ENCODE data around the gene RAG2.

The RAG2 gene

DNA sequence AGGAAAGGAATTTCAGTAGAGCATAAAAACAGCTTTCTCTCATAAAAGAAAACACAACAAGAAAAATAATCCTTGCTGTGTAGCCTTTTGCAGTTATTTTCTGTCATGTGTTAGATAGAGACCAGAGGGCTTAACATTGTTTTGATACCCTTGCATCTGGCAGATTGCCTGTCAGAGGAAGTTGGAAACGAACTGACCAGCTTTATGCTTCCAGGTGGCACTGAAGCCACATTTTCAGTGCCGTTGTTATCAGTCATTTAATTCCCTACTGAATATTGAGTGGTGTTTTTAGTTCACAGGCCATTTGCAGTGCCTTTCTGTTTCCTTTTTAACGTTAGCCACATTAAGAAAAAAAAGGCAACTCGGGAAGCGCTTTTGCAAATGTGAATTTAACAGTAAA is 21.5 kb upstream of the RAG2 start:
- H3K27me3 ChIP-seq (ENCODE audit: insufficient read depth, low read length) = no peaks in the 10 kb centered on the region
- H3K27ac ChIP-seq (ENCODE audit: low read depth, low read length) = no peak overlapping the region
- 91% methylated on average over 5 of the region's 5 CpGs for WGBS

DNA sequence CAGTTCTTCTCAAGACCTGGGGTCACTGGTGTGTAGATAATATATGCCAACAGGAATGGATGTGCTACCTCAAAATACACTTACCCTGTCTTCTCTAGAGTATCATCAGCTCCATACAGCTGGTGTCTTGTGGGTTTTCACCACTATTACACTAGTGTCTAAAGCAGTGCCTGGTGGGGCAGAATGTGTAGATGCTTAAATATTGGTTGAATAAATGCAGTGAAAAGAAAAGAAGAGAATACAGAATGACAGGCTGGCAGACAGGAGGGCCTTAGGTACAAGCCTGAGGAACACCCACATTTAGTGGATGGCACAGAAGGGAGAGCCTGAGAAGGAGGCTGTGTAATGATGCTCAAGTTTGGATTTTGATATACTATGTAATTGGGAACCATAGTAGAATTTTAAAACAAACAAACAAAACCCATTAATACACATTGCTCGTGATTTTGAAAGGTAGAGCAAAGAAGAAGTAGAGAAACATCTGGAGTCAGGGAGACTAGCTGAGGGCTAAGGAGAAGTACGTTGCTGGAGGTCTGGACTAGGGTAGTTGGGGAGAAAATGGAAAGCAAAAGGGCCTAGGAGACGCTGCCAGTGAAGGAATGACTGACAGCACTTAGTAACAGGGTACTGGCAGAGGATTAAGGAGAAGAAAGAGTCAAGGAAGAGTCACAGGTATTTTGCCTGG is 20.5 kb upstream of the RAG2 start:
- no peak overlapping the region for H3K4me3 ChIP-seq (ENCODE audit: low read length)
- 93% methylated on average over 3 of the region's 3 CpGs for WGBS
- no peak overlapping the region for H3K9ac ChIP-seq (ENCODE audit: low read depth, low read length)
- no peaks in the 10 kb centered on the region for H3K27me3 ChIP-seq (ENCODE audit: insufficient read depth, low read length)
- H3K4me1 ChIP-seq (ENCODE audit: insufficient read depth, low read length) = no peaks in the 10 kb centered on the region
- H3K27ac ChIP-seq (ENCODE audit: low read depth, low read length) = no peak overlapping the region
- H3K9me3 ChIP-seq (ENCODE audit: insufficient read depth, low read depth, low read length) = no peaks in the 10 kb centered on the region
- H3K36me3 ChIP-seq (ENCODE audit: insufficient read depth, low read length) = no peaks in the 10 kb centered on the region

More for the DNA sequence above, 21.5 kb upstream of the RAG2 start:
- no peaks in the 10 kb centered on the region for H3K9me3 ChIP-seq (ENCODE audit: insufficient read depth, low read depth, low read length)
- no peak overlapping the region for H3K9ac ChIP-seq (ENCODE audit: low read depth, low read length)
- H3K36me3 ChIP-seq (ENCODE audit: insufficient read depth, low read length) = no peaks in the 10 kb centered on the region
- H3K4me1 ChIP-seq (ENCODE audit: insufficient read depth, low read length) = no peaks in the 10 kb centered on the region
- H3K4me3 ChIP-seq (ENCODE audit: low read length) = no peak overlapping the region

- Histone ChIP-seq H3K9me3 (ENCODE audit: insufficient read depth, low read depth, low read length) (no peaks in the 10 kb centered on the region), H3K27me3 (ENCODE audit: insufficient read depth, low read length) (no peaks in the 10 kb centered on the region), H3K4me3 (ENCODE audit: low read length) (no peak overlapping the region), H3K36me3 (ENCODE audit: insufficient read depth, low read length) (no peaks in the 10 kb centered on the region), H3K4me1 (ENCODE audit: insufficient read depth, low read length) (no peaks in the 10 kb centered on the region), H3K27ac (ENCODE audit: low read depth, low read length) (no peak overlapping the region), H3K9ac (ENCODE audit: low read depth, low read length) (no peak overlapping the region)
- WGBS = 85% methylated on average over 2 of the region's 6 CpGs
These were observed 19.7 kb upstream of the RAG2 start for GRCh38 chr11:36617543-36618362.

DNA sequence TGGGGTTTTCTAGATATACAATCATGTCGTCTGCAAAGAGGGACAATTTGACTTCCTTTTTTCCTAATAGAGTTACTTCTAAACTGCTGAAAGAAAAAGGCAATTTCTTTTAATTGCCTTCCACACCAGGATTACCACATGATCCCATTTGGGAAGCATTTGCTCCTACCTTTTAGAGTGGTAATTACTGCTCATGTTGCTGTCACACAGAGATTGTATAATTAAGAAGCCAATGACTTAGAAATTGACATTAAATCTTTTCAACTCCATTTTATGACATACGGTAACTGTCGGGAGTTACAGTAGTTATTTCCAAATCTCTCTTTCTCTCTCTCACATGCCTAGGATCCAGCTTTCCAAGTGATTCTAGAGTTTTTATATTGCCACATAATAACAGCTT is 17.8 kb upstream of the RAG2 start:
- H3K27ac ChIP-seq (ENCODE audit: low read depth, low read length) = no peak overlapping the region
- no peaks in the 10 kb centered on the region for H3K4me1 ChIP-seq (ENCODE audit: insufficient read depth, low read length)

GRCh38 chr11:36609383-36609782 is 11.3 kb upstream of the RAG2 start:
- no peak overlapping the region for H3K9ac ChIP-seq (ENCODE audit: low read depth, low read length)
- H3K27me3 ChIP-seq (ENCODE audit: insufficient read depth, low read length) = no peaks in the 10 kb centered on the region
- no peaks in the 10 kb centered on the region for H3K4me1 ChIP-seq (ENCODE audit: insufficient read depth, low read length)
- no peak overlapping the region for H3K27ac ChIP-seq (ENCODE audit: low read depth, low read length)
- no peak overlapping the region for H3K4me3 ChIP-seq (ENCODE audit: low read length)
- no peaks in the 10 kb centered on the region for H3K36me3 ChIP-seq (ENCODE audit: insufficient read depth, low read length)
- WGBS = 90% methylated on average over 2 of the region's 2 CpGs
- H3K9me3 ChIP-seq (ENCODE audit: insufficient read depth, low read depth, low read length) = no peaks in the 10 kb centered on the region

More for the DNA sequence above, 17.8 kb upstream of the RAG2 start:
- H3K36me3 ChIP-seq (ENCODE audit: insufficient read depth, low read length) = no peaks in the 10 kb centered on the region
- no peaks in the 10 kb centered on the region for H3K9me3 ChIP-seq (ENCODE audit: insufficient read depth, low read depth, low read length)
- no peak overlapping the region for H3K9ac ChIP-seq (ENCODE audit: low read depth, low read length)
- H3K27me3 ChIP-seq (ENCODE audit: insufficient read depth, low read length) = no peaks in the 10 kb centered on the region
- no peak overlapping the region for H3K4me3 ChIP-seq (ENCODE audit: low read length)
- WGBS = 95% methylated on average over 3 of the region's 3 CpGs

- no peaks in the 10 kb centered on the region for H3K27me3 ChIP-seq (ENCODE audit: insufficient read depth, low read length)
- no peak overlapping the region for H3K9ac ChIP-seq (ENCODE audit: low read depth, low read length)
- 92% methylated on average over 1 of the region's 1 CpG for WGBS
- no peaks in the 10 kb centered on the region for H3K9me3 ChIP-seq (ENCODE audit: insufficient read depth, low read depth, low read length)
- no peak overlapping the region for H3K4me3 ChIP-seq (ENCODE audit: low read length)
- no peaks in the 10 kb centered on the region for H3K4me1 ChIP-seq (ENCODE audit: insufficient read depth, low read length)
- H3K36me3 ChIP-seq (ENCODE audit: insufficient read depth, low read length) = no peaks in the 10 kb centered on the region
- H3K27ac ChIP-seq (ENCODE audit: low read depth, low read length) = no peak overlapping the region
These were observed 10.6 kb upstream of the RAG2 start for GRCh38 chr11:36608491-36609199.

GRCh38 chr11:36605221-36606216 is 7.5 kb upstream of the RAG2 start:
- no peak overlapping the region for H3K9ac ChIP-seq (ENCODE audit: low read depth, low read length)
- H3K36me3 ChIP-seq (ENCODE audit: insufficient read depth, low read length) = no peaks in the 10 kb centered on the region
- H3K4me3 ChIP-seq (ENCODE audit: low read length) = no peak overlapping the region
- WGBS = 93% methylated on average over 5 of the region's 6 CpGs
- no peaks in the 10 kb centered on the region for H3K4me1 ChIP-seq (ENCODE audit: insufficient read depth, low read length)
- H3K27me3 ChIP-seq (ENCODE audit: insufficient read depth, low read length) = no peaks in the 10 kb centered on the region
- no peak overlapping the region for H3K27ac ChIP-seq (ENCODE audit: low read depth, low read length)
- H3K9me3 ChIP-seq (ENCODE audit: insufficient read depth, low read depth, low read length) = no peaks in the 10 kb centered on the region

DNA sequence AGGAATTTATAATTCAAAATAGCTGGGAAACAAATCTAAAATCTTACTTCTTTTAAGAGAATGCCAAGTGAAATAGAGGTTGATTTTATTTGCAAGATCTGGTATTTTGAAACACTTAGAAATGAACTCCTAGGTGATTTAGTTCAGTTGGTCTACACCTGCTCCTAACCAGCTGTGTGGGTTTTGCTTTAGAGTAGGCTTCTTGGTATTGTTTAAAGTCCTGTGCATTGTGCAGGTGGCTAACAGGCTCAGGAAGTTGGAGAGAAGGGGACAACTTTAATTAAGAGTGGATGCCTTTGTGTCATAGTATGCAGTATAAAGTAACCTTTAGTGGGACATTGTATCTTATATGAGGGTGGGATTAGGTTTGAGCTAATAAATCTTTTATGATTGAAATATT is 4.1 kb upstream of the RAG2 start:
- H3K9ac ChIP-seq (ENCODE audit: low read depth, low read length) = no peak overlapping the region
- no peak overlapping the region for H3K27ac ChIP-seq (ENCODE audit: low read depth, low read length)
- no peaks in the 10 kb centered on the region for H3K4me1 ChIP-seq (ENCODE audit: insufficient read depth, low read length)
- no peaks in the 10 kb centered on the region for H3K27me3 ChIP-seq (ENCODE audit: insufficient read depth, low read length)
- H3K9me3 ChIP-seq (ENCODE audit: insufficient read depth, low read depth, low read length) = no peaks in the 10 kb centered on the region
- H3K36me3 ChIP-seq (ENCODE audit: insufficient read depth, low read length) = no peaks in the 10 kb centered on the region
- H3K4me3 ChIP-seq (ENCODE audit: low read length) = no peak overlapping the region

DNA sequence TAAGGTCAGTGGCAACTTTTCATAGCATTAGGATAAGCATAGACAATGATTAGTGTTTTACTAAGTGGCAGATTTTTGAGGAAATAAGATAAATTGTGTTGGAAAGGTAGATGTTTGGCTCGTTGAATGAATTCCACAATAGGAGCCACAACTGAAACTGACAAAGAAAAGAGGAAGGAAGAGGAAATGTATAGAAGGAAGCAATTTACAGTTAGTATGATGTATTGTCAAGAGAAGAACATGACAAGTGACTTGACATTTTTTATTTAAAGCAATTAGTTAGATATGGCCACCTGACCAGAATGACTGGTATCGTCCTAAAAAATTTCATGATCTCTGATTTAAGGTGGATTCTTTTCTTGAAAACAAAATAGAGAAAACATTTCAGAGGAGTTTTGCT is 3.1 kb upstream of the RAG2 start:
- no peaks in the 10 kb centered on the region for H3K4me1 ChIP-seq (ENCODE audit: insufficient read depth, low read length)

DNA sequence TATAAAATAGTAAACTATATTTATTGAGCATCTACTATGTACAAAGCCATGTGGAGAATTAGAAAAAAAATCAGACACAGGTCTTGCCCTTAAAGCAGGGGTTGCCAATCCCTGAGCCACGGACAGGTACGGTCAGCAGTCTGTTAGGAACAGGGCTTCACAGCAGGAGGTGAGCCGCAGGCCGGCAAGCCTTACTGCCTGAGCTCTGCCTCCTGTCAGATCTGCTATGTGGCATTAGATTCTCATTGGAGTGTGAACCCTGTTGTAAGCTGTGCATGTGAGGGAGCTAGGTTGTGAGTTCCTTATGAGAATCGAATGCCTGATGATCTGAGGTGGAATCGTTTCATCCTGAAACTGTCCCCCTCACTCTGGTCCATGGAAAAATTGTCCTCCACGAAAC is 2.1 kb upstream of the RAG2 start:
- H3K4me1 ChIP-seq (ENCODE audit: insufficient read depth, low read length) = no peaks in the 10 kb centered on the region; the same call in 1 of the 2 replicates
- no peak overlapping the region for H3K27ac ChIP-seq (ENCODE audit: low read depth, low read length)
- H3K27me3 ChIP-seq (ENCODE audit: insufficient read depth, low read length) = no peaks in the 10 kb centered on the region
- H3K36me3 ChIP-seq (ENCODE audit: insufficient read depth, low read length) = no peaks in the 10 kb centered on the region
- no peaks in the 10 kb centered on the region for H3K9me3 ChIP-seq (ENCODE audit: insufficient read depth, low read depth, low read length)
- no peak overlapping the region for H3K9ac ChIP-seq (ENCODE audit: low read depth, low read length)
- H3K4me3 ChIP-seq (ENCODE audit: low read length) = no peak overlapping the region
- WGBS = 66% methylated on average over 7 of the region's 7 CpGs

More for the DNA sequence above, 3.1 kb upstream of the RAG2 start:
- no peak overlapping the region for H3K27ac ChIP-seq (ENCODE audit: low read depth, low read length)
- H3K9me3 ChIP-seq (ENCODE audit: insufficient read depth, low read depth, low read length) = no peaks in the 10 kb centered on the region
- H3K9ac ChIP-seq (ENCODE audit: low read depth, low read length) = no peak overlapping the region
- H3K27me3 ChIP-seq (ENCODE audit: insufficient read depth, low read length) = no peaks in the 10 kb centered on the region
- WGBS = 91% methylated on average over 2 of the region's 2 CpGs
- H3K36me3 ChIP-seq (ENCODE audit: insufficient read depth, low read length) = no peaks in the 10 kb centered on the region
- H3K4me3 ChIP-seq (ENCODE audit: low read length) = no peak overlapping the region

Data from HUES64 (cell line).